HG03159 (cell line): ENCODE measurements around the gene SDK1.

Source experiments
- ATAC-seq: cut with Tn5 transposase; IDR thresholded peaks from one replicate; pipeline ENCODE4 v1.9.1; 2021; ENCODE audit warnings: mild to moderate bottlenecking, moderate library complexity; ENCODE audit not compliant: unreplicated experiment

The SDK1 gene

GRCh38 chr7:4001742-4002141, 700.7 kb downstream of the SDK1 start:
- no peak for ATAC-seq

- no peak for ATAC-seq
These were observed 702.5 kb downstream of the SDK1 start for GRCh38 chr7:4003503-4003902.

GRCh38 chr7:4006687-4007086, 705.6 kb downstream of the SDK1 start:
- ATAC-seq: no peak

GRCh38 chr7:4009211-4010060, 708.4 kb downstream of the SDK1 start:
- no peak for ATAC-seq

- ATAC-seq: no peak
These were observed 709.1 kb downstream of the SDK1 start for GRCh38 chr7:4010061-4010605.

GRCh38 chr7:4010923-4011656, 710.0 kb downstream of the SDK1 start:
- no peak for ATAC-seq

- ATAC-seq: no peak
These were observed 712.7 kb downstream of the SDK1 start for GRCh38 chr7:4013793-4014192.

GRCh38 chr7:4014346-4015050, 713.4 kb downstream of the SDK1 start:
- ATAC-seq: no peak

- ATAC-seq: no peak
These were observed 714.3 kb downstream of the SDK1 start for GRCh38 chr7:4015371-4015770.

GRCh38 chr7:4015996-4016395, 714.9 kb downstream of the SDK1 start:
- ATAC-seq: no peak

GRCh38 chr7:4017081-4017480, 716.0 kb downstream of the SDK1 start:
- ATAC-seq: no peak

GRCh38 chr7:4017785-4018184, 716.7 kb downstream of the SDK1 start:
- ATAC-seq: no peak

- no peak for ATAC-seq
These were observed 717.7 kb downstream of the SDK1 start for GRCh38 chr7:4018601-4019316.

- no peak for ATAC-seq
These were observed 719.0 kb downstream of the SDK1 start for GRCh38 chr7:4020086-4020485.

- ATAC-seq: no peak
These were observed 720.4 kb downstream of the SDK1 start for GRCh38 chr7:4021413-4021812.

- ATAC-seq: no peak
These were observed 721.2 kb downstream of the SDK1 start for GRCh38 chr7:4022265-4022664.

GRCh38 chr7:4023502-4023901, 722.5 kb downstream of the SDK1 start:
- ATAC-seq: no peak

- ATAC-seq: no peak
These were observed 723.1 kb downstream of the SDK1 start for GRCh38 chr7:4024133-4024532.

GRCh38 chr7:4024806-4025205, 723.8 kb downstream of the SDK1 start:
- no peak for ATAC-seq

- ATAC-seq: no peak
These were observed 724.2 kb downstream of the SDK1 start for GRCh38 chr7:4025210-4025609.
